Renal pelvis (tissue), 12 donors: Measurements from ENCODE around the gene DNAH17. TPM values are rescaled to one million over a fixed set of nuclear protein-coding genes. Genes with fewer than 3 reads are reported as not detected.

ENCODE experiments used
- DNase-seq: peaks from one replicate; pipeline ENCODE4 v3.0.0-alpha.2; 2013
- long read RNA-seq, 16 experiments: transcript quantifications; one replicate each; lab custom pipeline, GENCODE V29; 2026
- polyA plus RNA-seq, 3 donors: library from polyadenylated mRNA; unstranded; fragments of 120-200 nt; gene quantifications; one replicate each; pipeline ENCODE4 v1.2.1, GENCODE V29; 2013; ENCODE audit not compliant: insufficient read length in 3 of 3

DNAH17 gene
- polyA plus RNA-seq = 1 to 10 TPM; 2.2 to 4.4 (median 4.0) TPM
- long read RNA-seq, donor 1 = 0 reads
- long read RNA-seq, donor 2 = 0 reads
- long read RNA-seq, donor 3, partial matches to known transcripts = 0 of 5 reads
- long read RNA-seq, donor 3, other reads (novel, unspliced or antisense) = 5 of 5 reads
- long read RNA-seq, donor 4 = 0 reads
- long read RNA-seq, donor 5 = 0 reads
- long read RNA-seq, donor 6 = 0 reads
- long read RNA-seq, donor 7 = 0 reads
- long read RNA-seq, donor 8 = 0 reads
- long read RNA-seq, donor 9 = 0 reads
- long read RNA-seq, donor 10 = 0 reads
- long read RNA-seq, donor 11 = 0 reads
- long read RNA-seq, donor 12 = 0 reads
- long read RNA-seq, donor 13 = 0 reads
- long read RNA-seq, donor 14 = 0 reads
- long read RNA-seq, donor 15 = 0 reads
- long read RNA-seq, donor 16, partial matches to known transcripts = 0 of 5 reads
- long read RNA-seq, donor 16, other reads (novel, unspliced or antisense) = 5 of 5 reads

GRCh38 chr17:78577296-78577695 is at the start of gene DNAH17:
DNAH17 (minus strand) TSS chr17:78577396; CDS start chr17:78575057, 2,339 bp downstream.
- DNase-seq = no peak

- DNase-seq = no peak
These were observed 47.3 kb upstream of the DNAH17 start for GRCh38 chr17:78624324-78625151.

GRCh38 chr17:78623541-78623940 is 46.3 kb upstream of the DNAH17 start:
- DNase-seq = no peak

- DNase-seq = no peak
These were observed 45.5 kb upstream of the DNAH17 start for GRCh38 chr17:78622491-78623265.

GRCh38 chr17:78621720-78622490 is 44.7 kb upstream of the DNAH17 start:
- DNase-seq = no peak

- DNase-seq = no peak
These were observed 42.9 kb upstream of the DNAH17 start for GRCh38 chr17:78620099-78620498.

- no peak for DNase-seq
These were observed 42.1 kb upstream of the DNAH17 start for GRCh38 chr17:78619334-78619733.

- no peak for DNase-seq
These were observed 41.3 kb upstream of the DNAH17 start for GRCh38 chr17:78618264-78619066.

- DNase-seq = peak; percentile 4
These were observed 40.4 kb upstream of the DNAH17 start for GRCh38 chr17:78617511-78618061.

GRCh38 chr17:78616946-78617345 is 39.8 kb upstream of the DNAH17 start:
- no peak for DNase-seq

GRCh38 chr17:78615631-78616030 is 38.4 kb upstream of the DNAH17 start:
- no peak for DNase-seq

GRCh38 chr17:78613416-78613815 is 36.2 kb upstream of the DNAH17 start:
- DNase-seq = no peak

- DNase-seq = no peak
These were observed 34.4 kb upstream of the DNAH17 start for GRCh38 chr17:78611607-78612006.

GRCh38 chr17:78610951-78611511 is 33.8 kb upstream of the DNAH17 start:
- DNase-seq = no peak

GRCh38 chr17:78609191-78609641 is 32.0 kb upstream of the DNAH17 start:
- no peak for DNase-seq

GRCh38 chr17:78608804-78609186 is 31.6 kb upstream of the DNAH17 start:
- no peak for DNase-seq

GRCh38 chr17:78608122-78608803 is 31.1 kb upstream of the DNAH17 start:
- DNase-seq = no peak

- no peak for DNase-seq
These were observed 29.8 kb upstream of the DNAH17 start for GRCh38 chr17:78607038-78607437.

GRCh38 chr17:78605886-78606285 is 28.7 kb upstream of the DNAH17 start:
- no peak for DNase-seq
